ENCODE results near the gene KCNH1.

The KCNH1 gene

DNA sequence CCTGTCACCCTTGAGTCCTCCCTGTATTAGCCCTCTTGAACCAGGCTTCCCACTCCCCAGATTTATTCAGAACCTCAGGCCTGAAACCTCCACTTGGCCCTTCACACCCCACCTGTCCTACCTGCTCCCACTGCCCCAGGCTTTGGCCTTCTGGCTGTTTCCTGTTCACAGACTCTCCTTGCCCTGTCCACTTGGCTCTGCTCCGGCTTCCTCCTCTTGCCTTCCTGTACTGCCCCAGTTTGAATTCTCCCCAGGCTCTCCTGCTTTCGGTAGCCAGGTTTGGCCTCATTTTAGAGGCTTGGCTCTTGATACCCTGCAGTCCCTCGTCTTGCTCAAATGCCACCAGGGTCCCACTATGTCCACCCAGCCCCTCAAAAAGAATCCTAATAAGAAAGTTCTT is 385.2 kb downstream of the KCNH1 start:
- DNase-seq (ENCODE audit: extremely low read depth, low read depth) = no peak
- TF ChIP-seq, protein P1, sequence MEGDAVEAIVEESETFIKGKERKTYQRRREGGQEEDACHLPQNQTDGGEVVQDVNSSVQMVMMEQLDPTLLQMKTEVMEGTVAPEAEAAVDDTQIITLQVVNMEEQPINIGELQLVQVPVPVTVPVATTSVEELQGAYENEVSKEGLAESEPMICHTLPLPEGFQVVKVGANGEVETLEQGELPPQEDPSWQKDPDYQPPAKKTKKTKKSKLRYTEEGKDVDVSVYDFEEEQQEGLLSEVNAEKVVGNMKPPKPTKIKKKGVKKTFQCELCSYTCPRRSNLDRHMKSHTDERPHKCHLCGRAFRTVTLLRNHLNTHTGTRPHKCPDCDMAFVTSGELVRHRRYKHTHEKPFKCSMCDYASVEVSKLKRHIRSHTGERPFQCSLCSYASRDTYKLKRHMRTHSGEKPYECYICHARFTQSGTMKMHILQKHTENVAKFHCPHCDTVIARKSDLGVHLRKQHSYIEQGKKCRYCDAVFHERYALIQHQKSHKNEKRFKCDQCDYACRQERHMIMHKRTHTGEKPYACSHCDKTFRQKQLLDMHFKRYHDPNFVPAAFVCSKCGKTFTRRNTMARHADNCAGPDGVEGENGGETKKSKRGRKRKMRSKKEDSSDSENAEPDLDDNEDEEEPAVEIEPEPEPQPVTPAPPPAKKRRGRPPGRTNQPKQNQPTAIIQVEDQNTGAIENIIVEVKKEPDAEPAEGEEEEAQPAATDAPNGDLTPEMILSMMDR (IDR thresholded peaks at IDR 0.05; ENCODE audit: low read depth, low read length) = no peak

DNA sequence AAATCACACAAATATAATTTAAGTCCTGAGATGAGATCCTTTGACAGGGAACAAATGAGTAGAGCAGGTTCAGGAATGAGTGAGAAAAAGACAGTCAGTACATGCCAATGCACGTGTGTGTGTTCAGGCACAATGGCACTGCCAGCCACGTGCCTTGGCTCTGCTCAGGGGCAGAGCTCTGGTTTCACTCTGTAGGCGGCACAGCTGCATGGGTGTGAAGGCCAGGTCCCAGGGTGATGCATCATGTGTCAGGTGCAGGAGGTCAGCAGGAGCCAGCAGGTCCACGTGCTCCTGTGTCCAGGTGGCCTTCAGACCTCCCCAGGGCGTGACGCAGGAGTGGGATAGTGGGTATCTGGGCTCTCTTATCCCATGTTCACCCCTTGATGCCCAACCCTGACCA is 386.1 kb downstream of the KCNH1 start:
- TF ChIP-seq, protein P1 (IDR thresholded peaks at IDR 0.05; ENCODE audit: low read depth, low read length) = no peak
- DNase-seq (ENCODE audit: extremely low read depth, low read depth) = no peak

DNA sequence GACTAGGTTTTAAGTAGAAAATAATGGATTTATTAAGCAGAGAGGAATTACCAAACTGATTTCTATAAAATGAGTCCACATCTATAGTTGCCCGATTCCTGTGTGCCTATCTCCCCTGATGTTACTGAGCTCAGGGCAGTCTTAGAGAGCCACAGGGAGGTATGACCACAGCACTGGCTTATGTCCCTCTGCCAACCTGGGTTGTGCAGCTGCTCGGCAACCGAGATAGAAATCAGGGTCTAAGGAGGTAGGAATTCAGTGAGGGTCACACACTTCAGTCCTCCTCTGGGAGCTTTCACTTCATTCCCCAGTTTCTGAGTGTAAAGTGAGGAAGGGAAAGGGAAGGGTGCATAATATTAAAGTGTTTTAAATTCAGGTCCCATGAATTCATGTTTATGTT is 386.8 kb downstream of the KCNH1 start:
- TF ChIP-seq, protein P1 (IDR thresholded peaks at IDR 0.05; ENCODE audit: low read depth, low read length) = no peak
- no peak for DNase-seq (ENCODE audit: extremely low read depth, low read depth)

DNA sequence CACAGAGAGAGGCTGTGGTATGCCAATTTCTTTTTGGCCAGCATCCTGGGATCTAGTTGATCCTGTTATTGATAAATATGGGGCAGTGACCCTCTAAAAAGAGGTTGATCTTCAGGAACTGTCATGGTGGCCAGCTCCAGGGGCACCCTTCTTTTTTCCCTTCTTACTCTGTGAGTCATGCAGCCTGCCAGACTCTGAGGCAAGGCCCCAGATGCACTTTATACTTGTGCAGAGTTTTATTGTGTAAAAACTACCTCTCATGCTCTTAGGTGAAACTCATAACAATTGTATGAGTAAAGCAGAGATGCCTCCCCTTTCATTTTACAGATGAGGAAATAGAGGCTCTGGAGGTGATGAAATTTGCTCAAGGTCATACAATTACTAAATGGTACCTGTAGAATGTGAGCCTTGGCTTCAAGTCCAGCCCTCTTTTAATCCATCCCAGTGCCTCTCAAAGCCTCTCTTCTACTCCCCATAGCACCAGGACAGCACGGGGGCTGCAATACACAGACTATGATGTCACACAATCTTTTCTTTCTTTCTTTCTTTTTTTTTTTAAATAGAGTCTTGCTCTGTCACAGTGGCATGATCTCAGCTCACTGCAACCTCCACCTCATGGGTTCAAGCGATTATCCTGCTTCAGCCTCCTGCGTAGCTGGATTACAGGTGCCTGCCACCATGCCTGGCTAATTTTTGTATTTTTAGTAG is 387.8 kb downstream of the KCNH1 start:
- DNase-seq (ENCODE audit: extremely low read depth, low read depth) = no peak
- TF ChIP-seq, protein P1 (IDR thresholded peaks at IDR 0.05; ENCODE audit: low read depth, low read length) = no peak

DNA sequence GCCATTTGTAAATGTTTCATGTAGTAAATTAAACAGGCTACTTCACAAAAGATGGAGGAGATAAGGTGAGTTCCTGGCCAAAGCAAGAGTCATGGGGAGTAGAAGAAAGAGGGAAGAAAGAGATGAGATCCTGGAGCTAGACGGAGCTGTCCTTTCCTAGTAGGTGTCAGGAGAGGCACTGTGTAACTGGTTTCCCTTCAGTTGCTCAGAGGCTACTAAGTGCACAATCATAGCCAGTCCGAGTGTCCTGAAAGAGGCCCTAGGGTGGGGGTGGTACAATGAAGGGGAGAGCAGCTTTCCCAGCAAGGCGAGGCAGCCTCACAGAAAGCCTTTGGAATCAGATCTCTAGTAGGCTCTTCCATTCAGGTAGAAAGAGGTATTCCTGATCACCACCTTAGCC is 390.9 kb downstream of the KCNH1 start:
- no peak for DNase-seq (ENCODE audit: extremely low read depth, low read depth)
- TF ChIP-seq, protein P1 (IDR thresholded peaks at IDR 0.05; ENCODE audit: low read depth, low read length) = no peak

DNA sequence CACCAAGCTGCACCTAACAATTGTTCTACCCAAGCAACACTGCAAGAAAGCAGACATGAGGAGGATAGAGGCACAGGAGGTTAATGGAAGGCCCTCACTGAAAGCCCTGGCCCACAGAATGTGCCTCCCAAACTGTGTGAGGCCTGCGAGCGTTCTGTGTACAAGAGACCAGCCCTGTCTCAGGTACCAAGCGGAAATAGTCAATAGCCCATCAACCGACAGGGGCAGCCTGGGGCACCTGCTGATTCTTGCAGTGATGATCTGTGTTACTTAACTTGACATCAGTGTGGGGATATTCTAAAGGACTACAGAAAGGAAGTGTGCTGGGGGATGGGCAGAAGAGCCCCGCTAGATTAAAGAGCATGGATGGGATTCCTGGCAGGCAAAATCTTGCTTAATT is 392.4 kb downstream of the KCNH1 start:
- TF ChIP-seq, protein P1 (IDR thresholded peaks at IDR 0.05; ENCODE audit: low read depth, low read length) = no peak
- no peak for DNase-seq (ENCODE audit: extremely low read depth, low read depth)

DNA sequence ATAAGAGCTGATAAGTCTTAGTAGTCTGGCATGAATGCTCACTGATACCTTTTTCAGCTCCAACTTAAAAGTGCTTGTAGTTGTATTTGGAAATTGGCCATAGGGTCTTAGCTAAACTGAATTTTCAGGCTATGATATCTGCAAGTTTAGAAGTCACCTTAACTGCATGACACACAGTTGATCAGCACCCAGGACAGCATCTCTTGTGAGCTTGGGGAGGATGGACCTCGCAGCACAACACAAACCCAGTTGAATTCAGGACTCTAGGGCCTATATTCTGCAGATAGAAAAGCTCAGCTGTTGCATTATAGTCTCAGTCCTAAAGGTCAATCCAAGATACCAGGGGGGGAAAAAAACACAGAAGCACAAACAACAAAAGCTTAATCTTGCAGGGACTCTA is 394.3 kb downstream of the KCNH1 start:
- TF ChIP-seq, protein P1 (IDR thresholded peaks at IDR 0.05; ENCODE audit: low read depth, low read length) = no peak
- no peak for DNase-seq (ENCODE audit: extremely low read depth, low read depth)

Data from AG09319 (cell line).